Omental fat pad (tissue), 4 donors: Measurements from ENCODE around the gene SPATA24. TPM values are rescaled to one million over a fixed set of nuclear protein-coding genes. Genes with fewer than 3 reads are reported as not detected.
"Not testable (repeated sequence)": the region's sequence is repeated elsewhere in the genome, so short reads cannot be mapped to it uniquely, and the experiment has no call there.

Source experiments
- ATAC-seq: fragments of 150-250 bp; one replicate; pipeline ENCODE4 v1.9.1; 2016; ENCODE audit warnings: mild to moderate bottlenecking, moderate library complexity; ENCODE audit not compliant: low FRiP score
- DNase-seq: peaks from one replicate; pipeline ENCODE4 v3.0.0-alpha.2; 2019; ENCODE audit warnings: low spot score
- total RNA-seq, 4 donors: library from RNA; depleted of rRNA; stranded (reverse); fragments of >200 nt; gene quantifications; one replicate each; pipeline ENCODE4 v1.1.0, GENCODE V29; 2016
- TF ChIP-seq, protein P1 (sequence below), 3 donors: fragments of 450-650 bp; IDR thresholded peaks; one replicate each; pipeline ENCODE4 v1.5.1; 2016 to 2017; ENCODE audit warnings: antibody characterized with exemption in 3 of 3, mild to moderate bottlenecking in 3 of 3, moderate library complexity in 2 of 3

The SPATA24 gene
- total RNA-seq, 4 donors from 2014 or later, result 1.8 to 3.3 (median 2.0) TPM

DNA sequence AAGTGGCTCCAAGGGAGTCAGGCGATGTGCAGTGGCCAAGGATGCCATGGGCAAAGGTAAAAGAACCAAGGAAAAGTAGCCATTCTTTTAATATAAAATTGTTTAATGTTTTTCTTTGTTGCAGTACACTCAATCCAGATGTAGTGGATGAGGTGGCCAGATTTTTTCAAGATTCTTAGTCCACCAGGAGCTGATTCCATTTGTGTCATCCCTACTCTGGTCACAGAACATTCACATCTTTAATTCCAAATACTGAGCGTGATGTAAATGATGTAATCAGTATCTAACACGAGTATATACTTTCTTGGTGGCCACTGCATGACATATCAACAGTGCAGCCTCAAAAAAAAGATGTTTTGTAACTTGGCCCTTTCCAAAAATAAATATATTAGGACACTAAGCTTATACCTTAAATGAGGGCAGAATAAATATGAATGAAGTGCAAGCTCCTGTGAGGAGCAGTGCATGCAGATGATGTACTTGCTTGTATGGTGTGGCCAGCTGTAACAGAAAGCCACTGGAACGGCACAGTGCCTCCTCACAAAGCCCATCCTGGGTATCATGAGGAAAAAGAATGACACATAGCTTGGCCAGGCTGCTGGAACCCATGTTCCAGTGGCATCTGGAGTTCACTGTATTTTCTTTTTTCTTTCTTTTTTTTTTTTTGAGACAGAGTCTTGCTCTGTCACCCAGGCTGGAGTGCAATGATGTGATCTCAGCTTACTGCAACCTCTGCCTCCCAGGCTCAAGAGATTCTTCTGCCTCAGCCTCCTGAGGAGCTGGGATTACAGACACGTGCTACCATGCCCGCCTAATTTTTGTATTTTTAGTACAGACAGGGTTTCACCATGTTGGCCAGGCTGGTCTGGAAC, 6.5 kb upstream of the SPATA24 start:
- DNase-seq (no peak), ATAC-seq (no peak)
- TF ChIP-seq, protein P1, sequence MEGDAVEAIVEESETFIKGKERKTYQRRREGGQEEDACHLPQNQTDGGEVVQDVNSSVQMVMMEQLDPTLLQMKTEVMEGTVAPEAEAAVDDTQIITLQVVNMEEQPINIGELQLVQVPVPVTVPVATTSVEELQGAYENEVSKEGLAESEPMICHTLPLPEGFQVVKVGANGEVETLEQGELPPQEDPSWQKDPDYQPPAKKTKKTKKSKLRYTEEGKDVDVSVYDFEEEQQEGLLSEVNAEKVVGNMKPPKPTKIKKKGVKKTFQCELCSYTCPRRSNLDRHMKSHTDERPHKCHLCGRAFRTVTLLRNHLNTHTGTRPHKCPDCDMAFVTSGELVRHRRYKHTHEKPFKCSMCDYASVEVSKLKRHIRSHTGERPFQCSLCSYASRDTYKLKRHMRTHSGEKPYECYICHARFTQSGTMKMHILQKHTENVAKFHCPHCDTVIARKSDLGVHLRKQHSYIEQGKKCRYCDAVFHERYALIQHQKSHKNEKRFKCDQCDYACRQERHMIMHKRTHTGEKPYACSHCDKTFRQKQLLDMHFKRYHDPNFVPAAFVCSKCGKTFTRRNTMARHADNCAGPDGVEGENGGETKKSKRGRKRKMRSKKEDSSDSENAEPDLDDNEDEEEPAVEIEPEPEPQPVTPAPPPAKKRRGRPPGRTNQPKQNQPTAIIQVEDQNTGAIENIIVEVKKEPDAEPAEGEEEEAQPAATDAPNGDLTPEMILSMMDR (IDR thresholded peaks at IDR 0.05), result no peak

DNA sequence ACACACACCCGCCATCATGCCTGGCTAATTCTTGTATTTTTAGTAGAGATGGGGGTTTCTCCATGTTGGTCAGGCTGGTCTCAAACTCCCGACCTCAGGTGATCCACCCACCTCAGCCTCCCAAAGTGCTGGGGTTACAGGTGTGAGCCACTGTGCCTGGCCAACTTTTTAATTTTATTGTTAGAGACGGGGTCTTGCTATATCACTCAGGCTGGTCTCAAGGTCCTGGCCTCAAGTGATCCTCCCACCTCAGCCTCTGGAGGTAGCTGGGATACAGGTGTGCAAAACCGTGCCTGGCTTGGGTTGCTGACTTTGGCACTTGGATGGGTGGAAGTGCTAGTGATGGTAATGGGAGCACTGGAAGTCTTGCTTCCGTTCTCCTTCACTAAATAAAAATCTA, 5.2 kb upstream of the SPATA24 start:
- not testable (repeated sequence) for DNase-seq, ATAC-seq

DNA sequence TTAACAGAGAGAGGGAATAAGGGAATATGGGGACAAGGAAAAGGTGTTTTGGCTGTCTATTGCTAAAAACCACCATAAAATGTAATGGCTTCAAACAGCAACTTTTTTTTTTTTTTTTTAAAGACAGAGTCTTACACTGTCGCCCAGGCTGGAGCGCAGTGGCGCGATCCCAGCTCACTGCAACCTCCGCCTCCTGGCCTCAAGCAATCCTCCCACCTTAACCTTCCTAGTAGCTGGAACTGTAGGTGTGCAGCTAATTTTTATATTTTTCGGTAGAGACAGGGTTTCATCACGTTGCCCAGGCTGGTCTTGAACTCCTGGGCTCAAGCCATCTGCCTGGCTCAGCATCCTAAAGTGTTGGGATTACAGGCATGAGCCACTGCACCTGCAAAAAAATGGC, 4.3 kb upstream of the SPATA24 start:
- TF ChIP-seq, protein P1 (IDR thresholded peaks at IDR 0.05), result no peak
- DNase-seq (no peak), ATAC-seq (no peak)

DNA sequence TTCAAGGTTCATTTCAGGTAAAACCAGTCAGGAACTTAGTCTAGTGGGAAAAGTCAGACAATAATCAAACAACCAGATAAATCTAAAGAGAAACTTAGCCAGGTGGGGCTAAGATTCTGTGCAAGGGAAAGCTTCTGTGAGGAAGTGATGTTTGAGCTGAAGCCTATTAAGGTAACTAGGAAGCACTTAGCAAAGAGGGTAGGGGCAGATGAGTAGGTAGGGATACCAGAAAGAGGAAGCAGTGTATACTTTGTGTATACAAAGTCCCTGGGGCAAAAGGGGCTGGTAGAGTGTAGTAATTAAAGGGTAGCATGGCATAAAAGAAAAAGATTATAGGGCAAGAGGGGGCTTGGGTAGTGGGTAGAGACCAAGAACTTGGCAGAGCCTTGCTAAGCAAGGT, 3.6 kb upstream of the SPATA24 start:
- TF ChIP-seq, protein P1 (IDR thresholded peaks at IDR 0.05), result no peak
- ATAC-seq (no peak), DNase-seq (no peak)

DNA sequence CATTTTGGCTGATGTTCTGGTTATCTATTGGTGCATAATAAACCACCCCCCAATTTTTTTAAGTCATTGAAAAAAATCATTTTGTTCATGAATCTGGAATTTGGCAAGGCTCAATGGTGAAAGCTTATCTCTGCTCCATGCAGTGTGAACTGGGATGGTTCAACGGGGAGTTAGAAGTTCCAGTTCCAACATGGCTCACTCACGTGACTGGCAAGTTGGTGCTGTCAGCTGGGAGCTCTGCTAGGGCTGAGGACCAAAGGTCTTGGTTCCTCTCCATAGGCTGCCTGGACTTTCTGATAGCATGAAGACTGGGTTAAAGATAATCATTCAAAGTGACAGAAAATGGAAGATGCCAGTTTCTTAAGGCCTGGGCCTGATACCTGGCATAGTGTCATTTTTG, 3.1 kb upstream of the SPATA24 start:
- ATAC-seq, result no peak
- TF ChIP-seq, protein P1 (IDR thresholded peaks at IDR 0.05), result no peak
- DNase-seq, result no peak

DNA sequence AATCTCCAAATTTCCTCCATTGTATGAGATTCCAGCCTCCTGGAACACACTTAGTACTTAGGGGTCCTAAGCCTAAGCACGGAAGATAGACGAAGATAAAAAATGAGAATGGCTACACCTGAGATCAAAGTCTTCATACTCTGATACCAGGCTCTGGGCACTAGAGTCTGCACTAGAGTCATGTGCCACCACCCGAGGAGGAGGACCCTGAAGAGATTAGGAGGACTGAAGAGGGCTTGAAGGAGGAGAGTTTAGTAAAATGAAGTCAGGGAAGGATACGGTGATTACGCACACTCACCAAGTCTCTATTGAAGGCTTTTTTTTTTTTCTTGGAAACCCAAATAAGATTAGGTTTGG, 573 bp upstream of the SPATA24 start:
- TF ChIP-seq, protein P1 (IDR thresholded peaks at IDR 0.05), result no peak
- DNase-seq, result no peak
- ATAC-seq, result no peak

DNA sequence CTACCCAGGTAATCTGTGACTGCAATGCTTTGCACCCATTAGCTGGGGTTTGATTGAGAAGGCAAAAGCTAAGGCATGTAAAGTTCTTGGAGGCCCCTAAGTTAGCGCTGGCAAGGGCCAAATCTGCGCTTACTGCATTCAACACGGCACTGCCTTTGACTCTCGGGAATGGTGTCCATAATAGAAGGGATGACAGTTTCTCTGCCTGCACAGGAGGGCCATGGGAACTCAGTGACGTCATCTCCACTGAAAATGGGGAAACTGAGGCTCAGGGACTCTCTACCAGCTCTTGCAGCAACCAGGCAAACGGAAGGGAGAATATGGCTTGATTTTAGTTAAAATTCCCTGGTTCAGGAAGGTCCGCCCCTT, 487 bp downstream of the SPATA24 start:
- ATAC-seq (no peak), DNase-seq (no peak)
- TF ChIP-seq, protein P1 (IDR thresholded peaks at IDR 0.05), result no peak
